ENCODE measurements around the gene RARB.

RARB gene

DNA sequence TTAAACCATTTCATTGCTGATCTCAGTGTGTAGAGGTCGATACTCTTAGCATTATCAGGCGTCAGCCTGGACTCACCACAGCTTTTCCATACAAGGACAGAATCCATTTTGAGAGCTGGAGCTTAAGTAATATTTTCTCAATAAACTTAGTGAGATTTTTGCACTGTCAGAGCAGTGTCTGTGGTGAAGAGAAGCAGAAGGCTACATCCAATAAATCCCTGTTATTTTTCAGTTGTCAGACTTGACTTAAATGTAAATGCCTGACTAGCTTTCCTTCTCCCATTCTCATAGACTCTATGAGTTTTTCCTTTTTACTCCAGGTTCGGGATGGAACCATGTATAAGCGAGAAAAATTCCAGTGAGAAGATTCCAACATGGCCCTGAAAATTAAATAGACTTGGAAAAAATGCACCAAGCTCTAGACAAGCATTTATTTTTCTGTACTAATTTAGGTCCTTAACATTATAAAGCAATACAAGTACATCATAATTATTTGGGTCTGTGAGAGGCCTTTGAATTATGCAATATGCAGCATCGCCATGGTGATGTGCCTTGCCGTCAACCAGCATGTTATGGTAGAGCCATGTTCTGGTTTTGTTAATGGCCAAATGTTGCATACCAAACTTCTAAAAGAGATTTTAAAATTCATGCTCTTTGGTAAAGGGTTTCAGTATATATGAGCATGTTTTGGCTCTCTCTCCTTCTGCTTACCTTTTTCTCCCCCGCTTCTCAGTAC is 62.0 kb downstream of the RARB start:
- no peak for DNase-seq (ENCODE audit: low spot score)
- TF ChIP-seq, protein P1, sequence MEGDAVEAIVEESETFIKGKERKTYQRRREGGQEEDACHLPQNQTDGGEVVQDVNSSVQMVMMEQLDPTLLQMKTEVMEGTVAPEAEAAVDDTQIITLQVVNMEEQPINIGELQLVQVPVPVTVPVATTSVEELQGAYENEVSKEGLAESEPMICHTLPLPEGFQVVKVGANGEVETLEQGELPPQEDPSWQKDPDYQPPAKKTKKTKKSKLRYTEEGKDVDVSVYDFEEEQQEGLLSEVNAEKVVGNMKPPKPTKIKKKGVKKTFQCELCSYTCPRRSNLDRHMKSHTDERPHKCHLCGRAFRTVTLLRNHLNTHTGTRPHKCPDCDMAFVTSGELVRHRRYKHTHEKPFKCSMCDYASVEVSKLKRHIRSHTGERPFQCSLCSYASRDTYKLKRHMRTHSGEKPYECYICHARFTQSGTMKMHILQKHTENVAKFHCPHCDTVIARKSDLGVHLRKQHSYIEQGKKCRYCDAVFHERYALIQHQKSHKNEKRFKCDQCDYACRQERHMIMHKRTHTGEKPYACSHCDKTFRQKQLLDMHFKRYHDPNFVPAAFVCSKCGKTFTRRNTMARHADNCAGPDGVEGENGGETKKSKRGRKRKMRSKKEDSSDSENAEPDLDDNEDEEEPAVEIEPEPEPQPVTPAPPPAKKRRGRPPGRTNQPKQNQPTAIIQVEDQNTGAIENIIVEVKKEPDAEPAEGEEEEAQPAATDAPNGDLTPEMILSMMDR (IDR thresholded peaks at IDR 0.05; ENCODE audit: extremely low read depth, missing control alignments), result no peak

DNA sequence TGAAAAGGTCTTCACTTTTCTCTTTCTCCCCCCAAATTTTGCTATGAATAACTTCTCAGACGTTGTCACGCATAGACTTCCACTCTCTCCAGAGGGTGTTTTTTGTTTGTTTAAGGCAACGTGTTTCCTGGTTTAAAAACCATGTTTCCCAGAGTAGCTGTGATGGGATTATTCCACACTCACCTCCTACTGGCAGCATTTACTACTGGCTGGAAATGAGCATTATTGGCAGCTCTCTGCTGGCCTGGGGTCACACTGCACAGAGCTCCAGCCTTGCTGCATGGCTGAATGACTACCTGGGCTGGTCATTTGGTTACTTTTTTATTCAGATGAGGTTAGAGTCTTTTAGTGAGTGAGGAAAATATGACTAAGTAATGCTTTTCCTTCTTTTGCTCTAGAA is 65.2 kb downstream of the RARB start:
- TF ChIP-seq, protein P1 (IDR thresholded peaks at IDR 0.05; ENCODE audit: extremely low read depth, missing control alignments), result no peak

DNA sequence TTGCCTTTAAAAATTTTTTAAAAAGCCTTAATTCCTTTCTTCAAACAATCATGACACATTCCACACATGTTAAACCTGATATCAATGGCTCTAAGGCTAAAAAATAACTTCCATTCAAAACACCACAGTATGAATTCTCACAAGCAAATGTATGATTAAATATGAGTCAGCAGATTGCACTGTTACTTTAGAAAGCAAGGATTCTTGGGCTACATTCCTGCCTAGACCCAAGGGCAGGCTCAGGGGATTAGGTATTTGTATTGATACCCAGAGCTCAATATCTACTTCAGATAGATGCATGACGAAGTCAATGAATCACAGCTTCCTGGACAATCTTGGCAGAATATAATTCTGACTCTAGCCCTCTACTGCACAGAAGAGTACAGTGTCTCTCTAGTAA is 65.7 kb downstream of the RARB start:
- DNase-seq (ENCODE audit: low spot score), result no peak
- TF ChIP-seq, protein P1 (IDR thresholded peaks at IDR 0.05; ENCODE audit: extremely low read depth, missing control alignments), result no peak

More for the DNA sequence above, 65.2 kb downstream of the RARB start:
- no peak for DNase-seq (ENCODE audit: low spot score)

DNA sequence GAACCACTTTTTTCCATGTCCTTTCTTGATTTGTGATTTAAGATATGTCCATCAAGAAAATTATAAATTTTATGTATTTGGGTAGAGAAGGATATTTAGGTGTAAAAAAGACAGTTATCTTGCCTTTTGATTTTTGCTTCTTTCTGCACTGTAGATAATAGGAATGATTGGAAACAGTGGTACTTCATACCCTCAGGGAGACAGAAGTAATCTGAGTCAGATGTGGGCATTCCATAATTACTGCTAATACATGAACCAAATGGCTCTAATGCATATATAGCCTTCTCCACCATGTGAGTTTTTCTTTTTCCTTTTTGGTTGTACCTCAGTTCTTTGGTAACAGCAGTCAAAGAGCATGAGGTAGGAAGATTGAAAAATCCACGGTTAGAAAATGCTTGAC is 67.2 kb downstream of the RARB start:
- TF ChIP-seq, protein P1 (IDR thresholded peaks at IDR 0.05; ENCODE audit: extremely low read depth, missing control alignments), result no peak
- DNase-seq (ENCODE audit: low spot score), result no peak

DNA sequence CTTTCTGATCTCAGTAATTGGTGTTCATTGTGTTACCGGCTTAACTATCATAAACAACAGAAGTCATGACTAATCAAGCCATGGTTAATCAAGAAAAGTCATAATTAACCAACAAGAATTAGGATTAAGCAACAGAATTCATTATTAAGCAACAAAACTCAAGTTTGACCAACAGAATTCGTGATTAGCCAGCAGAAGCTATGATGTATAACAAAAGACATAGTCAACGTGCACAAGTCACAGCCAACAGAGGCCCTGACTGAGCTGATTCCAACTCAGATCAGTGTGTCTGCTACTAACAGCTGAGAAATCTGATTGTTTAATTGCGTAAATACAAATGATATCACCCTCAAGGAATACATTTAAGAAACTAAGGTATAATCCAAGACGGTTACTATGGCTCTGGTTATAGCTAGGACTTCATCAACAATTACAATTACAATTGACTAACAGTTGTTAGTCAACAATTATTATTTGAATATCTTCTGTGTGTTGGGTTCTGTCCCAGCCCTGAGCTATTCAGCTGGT is 67.7 kb downstream of the RARB start:
- DNase-seq (ENCODE audit: low spot score), result no peak

DNA sequence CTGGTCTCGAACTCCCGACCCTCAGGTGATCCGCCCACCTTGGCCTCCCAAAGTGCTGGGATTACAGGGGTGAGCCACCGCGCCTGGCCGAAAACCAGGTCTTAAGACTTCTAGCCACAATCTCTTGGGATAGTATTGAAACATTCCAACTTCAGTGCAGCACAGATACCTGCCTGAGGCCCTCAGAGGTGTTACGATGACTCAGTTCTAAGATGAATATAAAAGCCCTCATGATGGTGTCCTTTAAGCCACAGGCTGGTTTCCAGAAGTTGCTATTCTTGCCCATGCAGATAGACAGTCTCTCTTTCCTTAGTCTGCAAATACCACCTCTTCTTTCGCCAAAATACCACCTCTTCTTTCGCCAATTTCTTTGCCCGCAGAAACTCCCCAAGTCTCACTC is 69.0 kb downstream of the RARB start:
- DNase-seq (ENCODE audit: low spot score), result no peak
- TF ChIP-seq, protein P1 (IDR thresholded peaks at IDR 0.05; ENCODE audit: extremely low read depth, missing control alignments), result no peak

More for the DNA sequence above, 67.7 kb downstream of the RARB start:
- TF ChIP-seq, protein P1 (IDR thresholded peaks at IDR 0.05; ENCODE audit: extremely low read depth, missing control alignments), result no peak

DNA sequence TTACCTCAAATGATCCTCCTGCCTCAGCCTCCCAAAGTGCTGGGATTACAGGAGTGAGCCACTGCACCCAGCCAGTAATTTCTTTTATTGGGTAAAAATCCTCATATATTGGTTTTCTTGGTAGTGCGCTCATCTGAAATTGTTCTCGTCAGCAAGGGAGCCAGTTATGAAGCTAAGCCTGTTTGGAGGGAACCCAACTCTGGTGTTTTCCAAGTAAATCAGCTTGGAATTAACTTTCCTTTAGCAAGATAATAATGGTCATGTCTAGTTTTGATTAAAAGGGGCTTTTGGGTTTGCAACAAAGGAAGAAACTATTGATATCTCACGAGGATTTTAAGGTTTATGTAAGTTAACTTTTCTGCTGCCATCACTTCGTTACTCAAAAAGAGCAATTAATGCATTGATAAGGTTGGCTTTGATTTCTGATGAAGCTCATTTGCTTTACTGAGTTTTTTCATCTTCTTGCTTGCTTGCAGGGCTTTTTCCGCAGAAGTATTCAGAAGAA is 72.7 kb downstream of the RARB start:
- DNase-seq (ENCODE audit: low spot score), result no peak
- TF ChIP-seq, protein P1 (IDR thresholded peaks at IDR 0.05; ENCODE audit: extremely low read depth, missing control alignments), result no peak

All from GM20000 (cell line).